Kasumi-1 (cell line): Measurements from ENCODE around the gene RNF224.

ENCODE experiments used
- DNase-seq, 2 experiments: peaks; one replicate each; lab custom pipeline; 2025; lab: John Stamatoyannopoulos, UW

RNF224 gene

DNA sequence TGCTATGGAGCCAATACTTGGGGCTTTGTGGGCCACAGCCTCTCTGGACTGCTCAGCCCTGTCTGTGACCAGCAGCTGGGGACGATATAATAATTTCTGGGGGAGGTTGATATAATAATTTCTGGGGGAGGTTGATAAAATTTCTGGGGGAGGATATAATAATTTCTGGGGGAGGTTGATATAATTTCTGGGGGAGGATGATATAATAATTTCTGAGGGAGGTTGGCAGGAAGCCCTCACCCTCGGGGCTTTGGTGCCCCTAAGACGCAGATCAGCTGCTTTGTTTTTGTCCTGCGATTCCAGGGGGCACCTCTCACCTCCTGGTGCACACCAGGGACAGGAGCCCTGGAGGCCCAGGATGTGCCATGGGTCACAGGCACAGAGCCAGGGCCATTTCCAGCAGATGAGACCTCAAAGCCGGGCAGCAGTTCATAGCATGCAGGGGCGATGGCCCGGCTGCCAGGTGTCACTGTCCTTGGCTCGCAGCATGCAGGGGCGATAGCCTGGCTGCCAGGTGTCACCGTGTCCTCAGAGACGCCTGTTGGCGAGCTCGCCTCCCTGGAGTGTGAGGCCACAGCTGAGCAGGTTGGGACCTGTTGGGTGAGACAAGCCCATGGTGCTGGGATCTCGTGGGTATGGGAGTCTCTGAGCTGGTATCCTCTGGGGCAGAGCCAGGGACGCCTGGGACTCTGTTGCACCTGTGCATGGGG lies 46.5 kb downstream of the RNF224 start:
- DNase-seq: no peak

DNA sequence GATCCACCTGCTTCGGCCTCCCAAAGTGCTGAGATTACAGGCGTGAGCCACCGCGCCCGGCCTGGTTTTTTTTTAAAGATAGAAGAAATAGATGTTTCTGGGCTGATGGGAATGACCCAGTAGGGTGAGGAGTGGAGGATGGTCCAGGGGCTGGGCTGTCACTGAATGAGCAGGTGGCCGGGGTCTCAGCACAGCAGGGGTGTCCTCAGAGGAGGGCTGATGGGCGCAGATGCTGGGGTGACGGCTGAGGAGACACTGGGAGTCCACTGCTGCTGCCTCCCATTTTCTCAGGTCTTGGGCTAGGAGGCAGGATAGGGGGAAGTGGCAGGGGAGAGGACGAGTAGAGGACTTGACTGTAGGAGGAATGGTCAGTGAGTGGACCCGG lies 47.9 kb downstream of the RNF224 start:
- no peak for DNase-seq

DNA sequence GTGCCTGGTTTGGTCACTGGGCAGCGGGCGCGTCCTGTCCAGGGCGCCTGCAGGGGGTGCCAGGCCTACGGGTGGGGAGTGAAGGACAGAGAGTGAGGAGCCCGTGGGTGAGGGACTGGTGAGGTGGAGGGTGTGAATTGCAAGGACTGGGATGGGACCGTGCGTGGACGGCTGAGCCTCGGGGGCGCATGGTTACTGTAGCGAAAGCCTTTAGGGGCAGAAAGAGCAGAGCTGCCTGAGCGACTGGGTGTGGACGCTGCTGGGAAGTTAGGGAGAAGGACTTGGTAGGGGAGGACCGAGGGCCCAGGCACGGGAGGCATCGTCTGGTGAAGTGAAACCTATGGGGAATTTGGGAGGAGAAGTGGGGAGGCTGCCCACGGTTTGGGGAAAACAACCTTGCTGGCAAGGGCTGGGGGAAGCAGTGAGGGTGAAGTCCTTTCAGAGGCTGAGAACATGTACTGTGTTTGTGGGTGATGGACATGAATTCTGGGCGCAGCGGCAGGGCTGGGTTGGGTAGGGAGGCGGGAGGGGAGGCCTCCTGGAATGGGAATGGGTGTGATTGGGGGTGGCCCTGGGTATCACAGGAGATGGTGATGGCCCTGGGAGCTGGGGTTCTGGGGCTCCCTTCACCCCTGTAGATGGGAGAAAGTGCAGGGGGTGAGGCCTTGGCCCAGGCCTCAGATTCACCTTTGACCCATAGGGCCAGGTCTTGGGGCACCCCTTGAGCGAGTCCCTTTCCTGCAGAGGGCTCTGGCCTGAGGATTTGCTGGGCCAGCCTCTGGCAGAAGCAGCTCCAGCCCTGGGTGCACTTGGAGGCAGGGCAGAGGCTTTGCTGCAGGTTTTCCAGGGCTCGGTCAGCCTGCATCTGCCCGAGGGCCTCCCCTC lies 48.5 kb downstream of the RNF224 start:
- no peak for DNase-seq

DNA sequence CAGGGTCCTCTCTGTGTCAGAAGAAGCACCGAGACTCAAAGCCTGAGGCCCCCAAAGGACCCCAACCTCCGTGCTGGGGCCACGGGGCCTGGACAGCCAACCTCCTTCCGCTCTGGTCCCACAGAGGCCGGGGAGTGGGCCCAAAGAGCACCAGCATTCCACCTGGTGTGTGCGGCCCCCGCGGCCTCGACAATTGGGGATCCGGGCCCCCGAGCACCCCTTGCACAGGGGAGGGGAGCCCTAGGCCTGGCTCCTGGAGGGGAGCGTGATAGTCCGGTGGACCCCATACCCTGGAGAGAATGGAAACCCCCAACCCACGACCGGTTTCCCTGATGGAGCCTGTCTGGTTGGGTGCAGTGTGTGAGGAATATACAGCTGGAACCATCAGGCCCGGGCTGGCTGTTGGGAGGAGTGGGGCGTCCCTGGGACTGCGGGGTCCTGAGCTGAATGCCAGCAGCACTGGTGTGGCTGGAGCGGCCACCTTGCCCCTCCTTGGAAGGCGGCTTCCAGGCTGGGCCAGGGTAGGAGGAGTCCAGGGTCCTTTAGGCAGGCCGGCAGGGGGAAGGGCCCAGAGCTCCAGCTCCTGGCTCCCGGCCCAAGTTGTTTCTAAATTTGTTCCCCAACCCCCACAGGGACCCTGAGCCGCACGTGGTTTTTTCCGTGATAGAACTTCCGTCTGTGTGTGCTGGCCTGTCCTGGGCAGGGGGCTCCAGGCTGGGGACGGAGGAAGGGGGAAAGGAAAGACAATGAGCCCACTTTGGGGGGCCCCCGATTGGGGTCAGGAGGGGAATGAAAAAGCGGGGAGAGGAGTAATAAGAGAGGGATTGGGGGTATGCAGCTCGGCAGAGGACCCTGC lies 49.4 kb downstream of the RNF224 start:
- DNase-seq: peak; percentile 83 to 88

DNA sequence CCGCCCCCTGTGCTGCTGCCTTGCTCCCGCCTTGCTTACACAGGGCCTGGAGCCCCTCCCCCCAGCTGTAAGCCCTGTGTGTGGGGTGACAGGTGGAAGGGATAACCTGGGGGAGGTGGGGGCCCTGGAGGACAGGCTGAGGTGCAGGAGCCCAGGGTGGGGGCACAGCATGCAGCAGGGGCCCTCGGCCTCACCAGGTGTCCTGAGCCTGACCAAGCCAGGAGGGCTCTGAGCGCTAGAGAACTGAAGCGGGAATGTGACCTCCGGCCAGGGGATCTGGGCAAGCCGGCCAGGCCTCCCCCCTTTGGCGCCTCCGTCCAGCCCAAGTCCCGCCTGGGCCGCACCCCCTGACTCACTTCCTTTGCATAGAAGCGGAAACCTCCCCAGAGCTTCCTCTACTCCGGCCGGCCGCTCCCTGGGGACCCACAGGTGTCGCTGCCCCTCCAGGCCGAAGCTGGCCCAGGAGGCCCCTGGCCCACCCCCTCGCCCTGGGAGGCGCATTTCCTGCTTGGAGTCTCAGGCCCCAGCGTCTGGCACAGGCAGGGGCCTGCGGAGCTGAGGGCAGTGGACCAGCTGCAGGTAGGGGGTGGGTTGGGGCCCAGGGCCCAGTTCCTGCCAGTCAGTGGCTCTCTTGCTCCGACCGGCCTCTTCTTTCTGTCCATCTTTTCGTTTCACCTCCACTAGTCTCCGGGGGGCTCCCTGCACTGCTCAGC lies 50.2 kb downstream of the RNF224 start, which contains the start of gene TOR4A:
TSS of gene TOR4A (plus strand) at position 398 of the 713 bp plus-strand sequence. CDS start 964 bp downstream, outside the sequence.
- DNase-seq: peak; percentile 76 to 85

DNA sequence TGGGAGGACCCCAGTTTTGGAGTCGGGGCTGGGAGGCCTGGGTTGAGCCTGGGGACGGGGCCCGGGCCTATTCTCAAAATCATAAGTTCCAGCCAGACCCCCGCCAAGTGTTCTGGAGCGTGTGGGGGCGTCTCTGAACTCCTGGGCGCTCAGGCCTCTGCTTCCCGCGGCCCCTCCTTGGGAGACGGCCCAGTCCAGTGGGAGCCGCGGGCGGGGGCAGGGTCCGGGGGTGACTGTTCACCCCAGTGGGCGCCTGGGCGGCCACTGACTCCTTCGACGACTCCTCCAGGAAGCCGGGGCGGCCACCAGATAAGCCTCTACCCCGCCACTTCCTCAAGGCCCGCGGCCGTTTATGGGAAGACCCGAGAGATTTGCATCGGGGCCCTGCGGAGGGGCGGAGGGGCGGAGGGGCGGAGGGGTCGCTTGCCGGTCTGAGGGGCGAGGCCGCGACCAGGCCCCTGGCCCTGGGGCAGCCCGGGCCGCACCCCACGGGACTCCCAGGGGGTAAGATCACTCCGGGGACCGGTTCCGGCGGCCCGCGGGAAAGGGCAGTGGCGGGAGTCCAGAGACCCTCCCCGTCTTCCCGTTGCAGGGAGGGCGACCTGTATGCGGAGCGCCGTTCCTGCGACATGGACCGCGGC lies 50.9 kb downstream of the RNF224 start:
- DNase-seq: peak; percentile 20 to 34
